Activated CD8-positive, alpha-beta T cell treated with anti-CD3 and anti-CD28 coated beads for 36 hours (primary cell): ENCODE data around the gene SOWAHA. TPM values are rescaled to one million over a fixed set of nuclear protein-coding genes. Genes with fewer than 3 reads are reported as not detected.

ENCODE experiments used
- ATAC-seq: fragments of 200-7000 bp; cut with Tn5 transposase; one replicate; pipeline ENCODE4 v1.10.0; 2021; ENCODE audit warnings: mild to moderate bottlenecking, moderate library complexity
- CTCF ChIA-PET: fragments of 350-600 bp; sonication (Branson Sonifier 250); formaldehyde crosslinking; loops from one replicate; lab custom pipeline; 2021; ENCODE audit warnings: antibody characterized with exemption; lab: Charles Lee
- POLR2A ChIA-PET: fragments of 350-600 bp; sonication (Branson Sonifier 250); formaldehyde crosslinking; loops from one replicate; lab custom pipeline; 2021; ENCODE audit warnings: antibody characterized with exemption; lab: Charles Lee
- DNase-seq: peaks from one replicate; pipeline ENCODE4 v3.0.0-alpha.2; 2020
- H3K27ac Mint-ChIP-seq: one replicate; pipeline ENCODE4 v1.8.0; 2021; ENCODE audit warnings: mild to moderate bottlenecking, mixed read lengths
- H3K27me3 Mint-ChIP-seq: one replicate; pipeline ENCODE4 v1.8.0; 2021; ENCODE audit warnings: mixed read lengths
- H3K36me3 Mint-ChIP-seq: one replicate; pipeline ENCODE4 v1.8.0; 2021; ENCODE audit warnings: low read depth, mixed read lengths
- H3K4me1 Mint-ChIP-seq: one replicate; pipeline ENCODE4 v1.8.0; 2021; ENCODE audit warnings: low read depth, mixed read lengths
- H3K4me3 Mint-ChIP-seq: one replicate; pipeline ENCODE4 v1.8.0; 2021; ENCODE audit warnings: mild to moderate bottlenecking, moderate library complexity, mixed read lengths
- H3K9me3 Mint-ChIP-seq: one replicate; pipeline ENCODE4 v1.8.0; 2021; ENCODE audit warnings: mixed read lengths
- CTCF ChIP-seq: fragments of 200-600 bp; IDR thresholded peaks from one replicate; pipeline ENCODE4 v1.8.0; 2022; ENCODE audit warnings: antibody characterized with exemption, mild to moderate bottlenecking
- intact Hi-C: fragments of 100-400 bp; cut with micrococcal nuclease; formaldehyde crosslinking; loops from one replicate; pipeline ENCODE4 v1.10.0; 2022
- total RNA-seq, 2 experiments: library from RNA; stranded (reverse); gene quantifications; one replicate each; pipeline ENCODE4 v1.2.3, GENCODE V29; 2021

The SOWAHA gene
- total RNA-seq, 2 experiments from 2014 or later: not detected

- Mint-ChIP-seq H3K4me1 (no peaks in the 10 kb centered on the region), H3K27ac (no peak overlapping the region), H3K9me3 (no peaks in the 10 kb centered on the region), H3K27me3 (no peaks in the 10 kb centered on the region), H3K4me3 (no peak overlapping the region), H3K36me3 (no peaks in the 10 kb centered on the region)
- ChIA-PET CTCF (interaction anchor here (1.3 kb wide), 1 partner anchor 54 kb away, joined by 3 read pairs; no protein-coding TSS in a partner anchor), POLR2A (interaction anchor here (1.2 to 1.7 kb wide), 5 partner anchors 8 to 24 kb away, joined by 4 to 5 read pairs (median 5); no protein-coding TSS in a partner anchor)
- intact Hi-C loops: no loop called here
- no peak for ATAC-seq
- TF ChIP-seq CTCF: no peak
- DNase-seq: no peak
These were observed 46.9 kb upstream of the SOWAHA start for GRCh38 chr5:132766020-132766805.

- ChIA-PET CTCF (interaction anchor here (1.1 kb wide), 1 partner anchor 19 kb away, joined by 3 read pairs; the partner anchor contains the start of gene CCNI2), POLR2A (interaction anchor here (1.1 to 1.2 kb wide), 2 partner anchors 12 to 24 kb away, joined by 5 read pairs; no protein-coding TSS in a partner anchor)
- Mint-ChIP-seq H3K27me3 (no peaks in the 10 kb centered on the region), H3K9me3 (no peaks in the 10 kb centered on the region), H3K4me3 (no peak overlapping the region), H3K4me1 (no peaks in the 10 kb centered on the region), H3K27ac (no peak overlapping the region), H3K36me3 (no peaks in the 10 kb centered on the region)
- ATAC-seq (no peak), DNase-seq (no peak)
- no peak for TF ChIP-seq CTCF
- intact Hi-C loops: no loop called here
These were observed 46.4 kb upstream of the SOWAHA start for GRCh38 chr5:132766806-132767055.

- H3K36me3 Mint-ChIP-seq: no peaks in the 10 kb centered on the region
- no peaks in the 10 kb centered on the region for H3K27me3 Mint-ChIP-seq
- no peaks in the 10 kb centered on the region for H3K9me3 Mint-ChIP-seq
- H3K4me3 Mint-ChIP-seq: no peak overlapping the region
- DNase-seq: no peak
- ChIA-PET POLR2A (interaction anchor here (1.1 to 1.2 kb wide), 2 partner anchors 13 to 23 kb away, joined by 5 read pairs; no protein-coding TSS in a partner anchor), CTCF (interaction anchor here (1.1 kb wide), 1 partner anchor 20 kb away, joined by 3 read pairs; the partner anchor contains the start of gene CCNI2)
- intact Hi-C loops: no loop called here
- no peak for TF ChIP-seq CTCF
- no peak overlapping the region for H3K27ac Mint-ChIP-seq
- no peaks in the 10 kb centered on the region for H3K4me1 Mint-ChIP-seq
- no peak for ATAC-seq
These were observed 46.0 kb upstream of the SOWAHA start for GRCh38 chr5:132767150-132767549.

- ChIA-PET CTCF (interaction anchor here (0.7 kb wide), 1 partner anchor 53 kb away, joined by 3 read pairs; no protein-coding TSS in a partner anchor), POLR2A (no interaction called here)
- Mint-ChIP-seq H3K4me3 (no peak overlapping the region), H3K27me3 (no peaks in the 10 kb centered on the region), H3K9me3 (no peaks in the 10 kb centered on the region), H3K27ac (no peak overlapping the region), H3K4me1 (no peaks in the 10 kb centered on the region), H3K36me3 (no peaks in the 10 kb centered on the region)
- ATAC-seq: no peak
- DNase-seq: no peak
- intact Hi-C loops: no loop called here
- no peak for TF ChIP-seq CTCF
These were observed 44.6 kb upstream of the SOWAHA start for GRCh38 chr5:132768485-132768868.

GRCh38 chr5:132770476-132771159 is 42.5 kb upstream of the SOWAHA start:
- ChIA-PET POLR2A (no interaction called here), CTCF (interaction anchor here (0.9 kb wide), 1 partner anchor 31 kb away, joined by 3 read pairs; no protein-coding TSS in a partner anchor)
- no peak for TF ChIP-seq CTCF
- Mint-ChIP-seq H3K4me3 (no peak overlapping the region), H3K27me3 (no peaks in the 10 kb centered on the region), H3K36me3 (no peaks in the 10 kb centered on the region), H3K27ac (no peak overlapping the region), H3K9me3 (no peaks in the 10 kb centered on the region), H3K4me1 (no peaks in the 10 kb centered on the region)
- intact Hi-C loops: no loop called here
- ATAC-seq (no peak), DNase-seq (no peak)
